GM12874 (cell line): ENCODE measurements around the gene BCL6.
A peak's percentile ranks its signal among the peaks of the same experiment; 100 is the strongest.

Source experiments
- CTCF ChIP-seq: IDR thresholded peaks from 2 replicates; pipeline ENCODE4 v1.5.1; 2011; ENCODE audit warnings: low read depth, mild to moderate bottlenecking, control low read depth, low read length, moderate library complexity; ENCODE audit not compliant: insufficient read depth

The BCL6 gene

GRCh38 chr3:187739561-187740332, 5.5 kb downstream of the BCL6 start:
- peak; percentile 98 for TF ChIP-seq CTCF

GRCh38 chr3:187739094-187739560, 6.1 kb downstream of the BCL6 start:
- no peak for TF ChIP-seq CTCF

GRCh38 chr3:187738331-187739093, 6.8 kb downstream of the BCL6 start:
- peak; percentile 84 for TF ChIP-seq CTCF

- no peak for TF ChIP-seq CTCF
These were observed 7.3 kb downstream of the BCL6 start for GRCh38 chr3:187738071-187738330.

GRCh38 chr3:187737368-187738070, 7.7 kb downstream of the BCL6 start:
- no peak for TF ChIP-seq CTCF

GRCh38 chr3:187737006-187737367, 8.3 kb downstream of the BCL6 start:
- TF ChIP-seq CTCF, result no peak

- TF ChIP-seq CTCF, result no peak
These were observed 8.8 kb downstream of the BCL6 start for GRCh38 chr3:187736418-187736871.
